LNCaP clone FGC (cell line): ENCODE data around the gene STK32B.

Source experiments
- DNase-seq: peaks from one replicate; pipeline ENCODE4 v3.0.0-alpha.2; 2011; ENCODE audit warnings: low read depth
- H3K4me3 ChIP-seq: 2 replicates; pipeline ENCODE4 v1.5.1; 2011; ENCODE audit warnings: mild to moderate bottlenecking, low read depth, low read length, control low read depth
- CTCF ChIP-seq: IDR thresholded peaks from 2 replicates; pipeline ENCODE4 v1.5.1; 2012; ENCODE audit warnings: mild to moderate bottlenecking; ENCODE audit not compliant: control insufficient read depth, insufficient read depth; ENCODE audit errors: extremely low read depth

The STK32B gene

GRCh38 chr4:5416637-5417036 lies 365.4 kb downstream of the STK32B start:
- no peak overlapping the region for H3K4me3 ChIP-seq
- DNase-seq = no peak
- no peak for TF ChIP-seq CTCF

- H3K4me3 ChIP-seq = no peak overlapping the region
- no peak for TF ChIP-seq CTCF
- no peak for DNase-seq
Observed at GRCh38 chr4:5420266-5420665, 369.0 kb downstream of the STK32B start.

- DNase-seq = no peak
- no peak for TF ChIP-seq CTCF
- H3K4me3 ChIP-seq = no peak overlapping the region
Observed at GRCh38 chr4:5421416-5421815, 370.1 kb downstream of the STK32B start.

- TF ChIP-seq CTCF = no peak
- no peak for DNase-seq
- H3K4me3 ChIP-seq = no peak overlapping the region
Observed at GRCh38 chr4:5422195-5422594, 370.9 kb downstream of the STK32B start.

GRCh38 chr4:5423670-5424069 lies 372.4 kb downstream of the STK32B start:
- no peak overlapping the region for H3K4me3 ChIP-seq
- no peak for DNase-seq
- TF ChIP-seq CTCF = no peak

GRCh38 chr4:5424211-5424610 lies 372.9 kb downstream of the STK32B start:
- no peak overlapping the region for H3K4me3 ChIP-seq
- no peak for DNase-seq
- TF ChIP-seq CTCF = no peak

- no peak for TF ChIP-seq CTCF
- H3K4me3 ChIP-seq = no peak overlapping the region
- no peak for DNase-seq
Observed at GRCh38 chr4:5424901-5425300, 373.6 kb downstream of the STK32B start.
